Renal cortical epithelial cell (primary cell): Measurements from ENCODE around the gene GNB1L. TPM values are rescaled to one million over a fixed set of nuclear protein-coding genes. Genes with fewer than 3 reads are reported as not detected.

Source experiments
- DNase-seq: peaks from one replicate; pipeline ENCODE4 v3.0.0-alpha.2; 2011; ENCODE audit warnings: low read depth
- total RNA-seq: library from RNA; depleted of rRNA; stranded (reverse); fragments of >200 nt; gene quantifications from 2 replicates; pipeline ENCODE4 v1.2.3, GENCODE V29; 2014

Gene GNB1L
- total RNA-seq, 1 donor from 2014 or later: 4.9 TPM

GRCh38 chr22:19735665-19736510 lies 118.8 kb downstream of the GNB1L start:
- no peak for DNase-seq

DNA sequence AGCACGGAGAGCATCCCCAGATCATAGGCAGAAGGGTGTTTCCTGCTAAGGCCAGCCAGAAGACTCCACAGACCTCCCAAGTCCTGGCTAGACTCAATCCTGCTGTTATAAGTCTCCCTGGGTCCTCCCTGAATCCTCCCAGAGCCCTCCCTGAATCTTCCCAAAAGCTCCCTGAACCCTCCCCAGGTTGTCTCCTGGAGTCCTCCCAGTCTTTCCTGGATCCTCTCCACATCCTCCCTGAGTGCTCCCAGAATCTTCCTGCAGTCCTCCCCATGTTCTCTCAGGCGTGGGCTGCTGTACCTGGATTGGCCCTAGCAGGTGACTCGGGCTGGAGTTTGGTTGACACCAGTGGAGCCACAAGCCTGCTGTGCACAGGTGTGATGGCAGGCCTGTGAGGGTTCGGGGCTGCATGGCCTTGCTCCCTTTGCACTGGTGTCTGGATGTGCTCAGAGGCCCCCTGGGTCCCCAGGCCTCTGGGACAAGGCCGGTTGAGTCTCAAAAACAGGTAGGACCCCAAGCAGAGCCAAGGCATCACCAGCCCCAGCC lies 119.8 kb downstream of the GNB1L start:
- DNase-seq: no peak

GRCh38 chr22:19734163-19734562 lies 120.5 kb downstream of the GNB1L start:
- DNase-seq: no peak

- DNase-seq: no peak
Observed at GRCh38 chr22:19733755-19734154, 120.9 kb downstream of the GNB1L start.

Other genes starting within 250 kb of the GNB1L start
- gene SEPTIN5, start 140.4 kb downstream of the GNB1L start, total RNA-seq: 0.35 and 1.1 TPM in 2 replicates
- not detected in 2 replicates for gene GP1BB, start 131.3 kb downstream of the GNB1L start, total RNA-seq
- gene TBX1, start 94.1 kb downstream of the GNB1L start, total RNA-seq: 0.17 and 0.50 TPM in 2 replicates
- 6.3 and 16.9 TPM in 2 replicates for gene RTL10, start within 50 bp of the GNB1L start, total RNA-seq
- gene COMT, start 86.9 kb upstream of the GNB1L start, total RNA-seq: 246 and 480 TPM in 2 replicates
- 15.0 and 22.6 TPM in 2 replicates for gene TXNRD2, start 86.9 kb upstream of the GNB1L start, total RNA-seq
- gene ARVCF, start 161.9 kb upstream of the GNB1L start, total RNA-seq: 31.7 and 72.1 TPM in 2 replicates
- 34.9 and 56.3 TPM in 2 replicates for gene TANGO2, start 166.2 kb upstream of the GNB1L start, total RNA-seq
- 15.3 and 36.6 TPM in 2 replicates for gene DGCR8, start 225.4 kb upstream of the GNB1L start, total RNA-seq